GM12878 (cell line): ENCODE results near the gene FAM163A. TPM values are rescaled to one million over a fixed set of nuclear protein-coding genes. Genes with fewer than 3 reads are reported as not detected.

Source experiments
- ATAC-seq: fragments of 200-7000 bp; cut with Tn5 transposase; 3 replicates; pipeline ENCODE4 v1.9.1; 2020; ENCODE audit warnings: mild to moderate bottlenecking, moderate library complexity
- BruUV-seq: library from RNA; stranded (reverse); fragments of 400-500 nt; replicated peaks from 2 replicates; lab custom pipeline; 2021; lab: Mats Ljungman, UMichigan
- CTCF ChIA-PET: fragments of 300-600 bp; sonication (Branson Sonifier 250); formaldehyde crosslinking; extraction: SDS; loops from one replicate; lab custom pipeline; 2021; ENCODE audit warnings: inconsistent platforms; lab: Yijun Ruan, JAX
- POLR2A ChIA-PET: fragments of 350-600 bp; formaldehyde crosslinking; extraction: SDS; loops from one replicate; lab custom pipeline; 2021; ENCODE audit warnings: inconsistent platforms; lab: Charles Lee
- RAD21 ChIA-PET: fragments of 300-600 bp; sonication (Branson Sonifier 250); formaldehyde crosslinking; loops from one replicate; lab custom pipeline; 2023; ENCODE audit warnings: antibody characterized with exemption; ENCODE audit not compliant: unreplicated experiment; lab: Charles Lee
- SMC1A ChIA-PET: fragments of 300-600 bp; sonication (Branson Sonifier 250); formaldehyde crosslinking; loops from one replicate; lab custom pipeline; 2023; ENCODE audit not compliant: unreplicated experiment, uncharacterized antibody; lab: Charles Lee
- DNase-seq: peaks from one replicate; pipeline ENCODE4 v3.0.0-alpha.2; 2011; ENCODE audit warnings: low read depth, low spot score
- FAIRE-seq: peaks from 3 replicates; lab custom pipeline; 2011; peaks lifted over from hg19 to GRCh38; lab: Jason Lieb, UNC
- H2AFZ ChIP-seq: 2 replicates; pipeline ENCODE4 v1.6.0; 2011; ENCODE audit warnings: low read depth, low read length, control low read depth; ENCODE audit not compliant: control insufficient read depth
- H3K27ac ChIP-seq: 2 replicates; pipeline ENCODE4 v1.5.1; 2011; ENCODE audit warnings: control low read depth; ENCODE audit not compliant: control insufficient read depth, insufficient read depth
- H3K27me3 ChIP-seq, 2 experiments: replicated peaks in 1 of 2; 2 replicates each; pipeline versions ENCODE4 v1.6.0 to v1.6.1; 2011; ENCODE audit warnings: low read length in 1 of 2; ENCODE audit not compliant: control insufficient read depth in 2 of 2, insufficient read depth in 2 of 2
- H3K36me3 ChIP-seq, 2 experiments: 2 replicates each; pipeline ENCODE4 v1.5.1; 2011; ENCODE audit warnings: low read length in 1 of 2; ENCODE audit not compliant: control insufficient read depth in 2 of 2, insufficient read depth in 2 of 2
- H3K4me1 ChIP-seq: 2 replicates; pipeline ENCODE4 v1.6.1; 2011; ENCODE audit warnings: mild to moderate bottlenecking, low read length, moderate library complexity, mixed read lengths; ENCODE audit not compliant: control insufficient read depth, insufficient read depth
- H3K4me2 ChIP-seq: 2 replicates; pipeline ENCODE4 v1.6.0; 2011; ENCODE audit warnings: control low read depth; ENCODE audit not compliant: control insufficient read depth, insufficient read depth
- H3K4me3 ChIP-seq: fragments of 200-600 bp; sonication (generic); 2 replicates; pipeline ENCODE4 v1.5.1; 2016
- H3K79me2 ChIP-seq: 2 replicates; pipeline ENCODE4 v1.6.0; 2011; ENCODE audit warnings: low read length; ENCODE audit not compliant: control insufficient read depth, insufficient read depth
- H3K9ac ChIP-seq: 2 replicates; pipeline ENCODE4 v1.8.0; 2011; ENCODE audit warnings: low read length, control low read depth, mixed read lengths; ENCODE audit not compliant: control insufficient read depth, insufficient read depth
- H3K9me3 ChIP-seq: replicated peaks from 3 replicates; pipeline ENCODE4 v1.5.1; 2011; ENCODE audit warnings: mild to moderate bottlenecking, low read length; ENCODE audit not compliant: control insufficient read depth, insufficient read depth
- H4K20me1 ChIP-seq: 2 replicates; pipeline ENCODE4 v1.6.0; 2011; ENCODE audit not compliant: control insufficient read depth, insufficient read depth
- BACH1 ChIP-seq: fragments of 450-650 bp; IDR thresholded peaks from 2 replicates; pipeline ENCODE4 v1.6.1; 2017; ENCODE audit warnings: mild to moderate bottlenecking, borderline replicate concordance
- CHD4 ChIP-seq: fragments of 200-600 bp; sonication (generic); IDR thresholded peaks from 2 replicates; pipeline ENCODE4 v1.6.1; 2016; ENCODE audit warnings: mild to moderate bottlenecking
- EP300 ChIP-seq, 2 experiments: fragments of 150-350 bp in 1 of 2; IDR thresholded peaks; 2 replicates each; pipeline ENCODE4 v1.6.1; 2011 to 2012; ENCODE audit warnings: low read depth in 2 of 2, low read length in 2 of 2, borderline replicate concordance in 1 of 2, improper control_type of control experiment in 1 of 2, inconsistent platforms in 1 of 2; ENCODE audit not compliant: control insufficient read depth in 1 of 2
- FOXM1 ChIP-seq: IDR thresholded peaks from 2 replicates; pipeline ENCODE4 v1.6.1; 2012; ENCODE audit warnings: low read depth, mild to moderate bottlenecking, inconsistent platforms, low read length, moderate library complexity
- MXI1 ChIP-seq: fragments of 150-350 bp; IDR thresholded peaks from 2 replicates; pipeline ENCODE4 v1.6.1; 2011; ENCODE audit warnings: low read depth, mild to moderate bottlenecking, inconsistent platforms, low read length, improper control_type of control experiment
- MYC ChIP-seq: IDR thresholded peaks from 2 replicates; pipeline ENCODE4 v1.6.1; 2011; ENCODE audit warnings: mild to moderate bottlenecking, low read length, moderate library complexity, inconsistent platforms; ENCODE audit not compliant: insufficient read depth, insufficient replicate concordance, insufficient read length, severe bottlenecking
- NRF1 ChIP-seq: conservative IDR thresholded peaks from 2 replicates; pipeline ENCODE4 v1.6.1; 2011; ENCODE audit warnings: mild to moderate bottlenecking, low read depth, low read length, improper control_type of control experiment
- RAD21 ChIP-seq: IDR thresholded peaks from 2 replicates; pipeline ENCODE4 v1.6.1; 2011; ENCODE audit warnings: mild to moderate bottlenecking, low read depth, low read length, moderate library complexity; ENCODE audit not compliant: insufficient read depth
- RB1 ChIP-seq: fragments of 450-650 bp; formaldehyde crosslinking; IDR thresholded peaks from 2 replicates; pipeline ENCODE4 v1.6.1; 2017; ENCODE audit warnings: mild to moderate bottlenecking, borderline replicate concordance
- STAT3 ChIP-seq: IDR thresholded peaks from 2 replicates; pipeline ENCODE4 v1.6.1; 2011; ENCODE audit warnings: low read depth, low read length, improper control_type of control experiment
- TCF3 ChIP-seq: IDR thresholded peaks from 2 replicates; pipeline ENCODE4 v1.6.1; 2012; ENCODE audit warnings: low read depth, mild to moderate bottlenecking, low read length, borderline replicate concordance; ENCODE audit not compliant: insufficient read depth
- ZNF207 ChIP-seq: fragments of 450-650 bp; IDR thresholded peaks from 2 replicates; pipeline ENCODE4 v1.6.1; 2014; ENCODE audit warnings: antibody characterized with exemption, mild to moderate bottlenecking, borderline replicate concordance
- in situ Hi-C: fragments of 300-500 bp; cut with MboI; formaldehyde crosslinking; loops from 9 replicates; pipeline ENCODE4 v1.14.3; 2018; ENCODE audit warnings: mixed read lengths
- intact Hi-C: fragments of 100-400 bp; cut with micrococcal nuclease; formaldehyde crosslinking; loops from one replicate; pipeline ENCODE4 v1.14.2; 2022; ENCODE audit not compliant: unreplicated experiment
- polyA plus RNA-seq, 11 experiments: library from polyadenylated mRNA; depleted of rRNA in 4 of 11; unstranded in 6 of 11; stranded (reverse) in 5 of 11; fragments of >200 nt; fragmentation: Nextera tagmentation in 4 of 11; fragmentation: Illumina TruSeq in 1 of 11; extraction: Ambion mirVana in 4 of 11; extraction: Trizol in 1 of 11; gene quantifications; 1 replicate in 1 of 11; 2 replicates in 10 of 11; pipeline versions ENCODE4 v1.2.1 to v1.2.3, GENCODE V29; 2011 to 2016; ENCODE audit warnings: inconsistent platforms in 2 of 11, missing spikeins in 2 of 11, low read depth in 1 of 11
- total RNA-seq, 4 experiments: library from RNA; depleted of rRNA in 3 of 4; stranded (reverse); fragments of >200 nt in 3 of 4; fragmentation: Illumina TruSeq in 1 of 4; extraction: Trizol in 1 of 4; gene quantifications; 2 replicates each; pipeline versions ENCODE4 v1.2.1 to v1.2.3, GENCODE V29; 2013 to 2021
- TF ChIP-seq, protein P1 (sequence below): fragments of 450-650 bp; IDR thresholded peaks from 2 replicates; pipeline ENCODE4 v1.6.1; 2016; ENCODE audit warnings: mild to moderate bottlenecking
- TF ChIP-seq, protein P2 (sequence below): IDR thresholded peaks from 2 replicates; pipeline ENCODE4 v1.6.1; 2011; ENCODE audit warnings: low read depth, low read length, improper control_type of control experiment, borderline replicate concordance
- TF ChIP-seq, protein P3 (sequence below): IDR thresholded peaks from 2 replicates; pipeline ENCODE4 v1.6.1; 2012; ENCODE audit warnings: mild to moderate bottlenecking, low read depth, low read length

FAM163A gene
- total and polyA plus RNA-seq, 10 of the 15 experiments (the other 5 are each of a cell fraction or from before 2014, with no cell fraction given): not detected

DNA sequence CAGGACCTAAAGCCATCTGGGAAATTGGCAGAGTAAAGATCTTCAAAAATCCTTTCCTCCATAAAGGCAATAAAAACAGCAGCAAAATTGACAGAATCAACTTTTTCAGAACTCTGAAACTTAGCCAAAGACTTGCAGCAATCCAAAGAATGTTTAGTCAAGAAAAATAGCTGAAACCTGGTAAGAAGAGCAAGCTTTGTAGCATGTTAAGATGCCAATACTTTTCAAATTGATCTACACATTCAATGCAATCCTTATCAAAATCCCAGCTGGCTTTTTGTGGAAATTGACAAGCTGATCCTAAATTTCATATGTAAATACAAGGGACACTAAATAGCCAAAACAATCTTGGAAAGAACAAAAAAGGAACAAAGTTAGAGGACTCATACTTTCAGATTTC is 23.8 kb upstream of the FAM163A start:
- FAIRE-seq (no peak), ATAC-seq (no peak)
- no peaks in the 10 kb centered on the region for H3K36me3 ChIP-seq
- in situ Hi-C loops (loop anchor here (5.0 kb wide), 1 partner anchor 88 kb away; no protein-coding TSS in a partner anchor), intact Hi-C loops (no loop called here)
- H3K27me3 ChIP-seq: no peaks in the 10 kb centered on the region
- H3K27ac ChIP-seq: no peak overlapping the region
- BruUV-seq: no TSS peak
- ChIA-PET CTCF (interaction anchor here (2.1 to 2.4 kb wide), 3 partner anchors 13 to 96 kb away, joined by 12 to 17 read pairs (median 12); no protein-coding TSS in a partner anchor), SMC1A (interaction anchor here (1.1 to 2.4 kb wide), 3 partner anchors 10 to 90 kb away, joined by 3 to 7 read pairs (median 5); no protein-coding TSS in a partner anchor)
- H3K79me2 ChIP-seq: no peaks in the 10 kb centered on the region
- H3K9me3 ChIP-seq: no peaks in the 10 kb centered on the region; the same call in none of the 3 replicates
- TF ChIP-seq, protein P1, sequence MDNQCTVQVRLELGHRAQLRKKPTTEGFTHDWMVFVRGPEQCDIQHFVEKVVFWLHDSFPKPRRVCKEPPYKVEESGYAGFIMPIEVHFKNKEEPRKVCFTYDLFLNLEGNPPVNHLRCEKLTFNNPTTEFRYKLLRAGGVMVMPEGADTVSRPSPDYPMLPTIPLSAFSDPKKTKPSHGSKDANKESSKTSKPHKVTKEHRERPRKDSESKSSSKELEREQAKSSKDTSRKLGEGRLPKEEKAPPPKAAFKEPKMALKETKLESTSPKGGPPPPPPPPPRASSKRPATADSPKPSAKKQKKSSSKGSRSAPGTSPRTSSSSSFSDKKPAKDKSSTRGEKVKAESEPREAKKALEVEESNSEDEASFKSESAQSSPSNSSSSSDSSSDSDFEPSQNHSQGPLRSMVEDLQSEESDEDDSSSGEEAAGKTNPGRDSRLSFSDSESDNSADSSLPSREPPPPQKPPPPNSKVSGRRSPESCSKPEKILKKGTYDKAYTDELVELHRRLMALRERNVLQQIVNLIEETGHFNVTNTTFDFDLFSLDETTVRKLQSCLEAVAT: no peak
- TF ChIP-seq, protein P2, sequence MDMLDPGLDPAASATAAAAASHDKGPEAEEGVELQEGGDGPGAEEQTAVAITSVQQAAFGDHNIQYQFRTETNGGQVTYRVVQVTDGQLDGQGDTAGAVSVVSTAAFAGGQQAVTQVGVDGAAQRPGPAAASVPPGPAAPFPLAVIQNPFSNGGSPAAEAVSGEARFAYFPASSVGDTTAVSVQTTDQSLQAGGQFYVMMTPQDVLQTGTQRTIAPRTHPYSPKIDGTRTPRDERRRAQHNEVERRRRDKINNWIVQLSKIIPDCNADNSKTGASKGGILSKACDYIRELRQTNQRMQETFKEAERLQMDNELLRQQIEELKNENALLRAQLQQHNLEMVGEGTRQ: no peak
- TF ChIP-seq MYC (no peak), STAT3 (no peak), RAD21 (no peak), BACH1 (no peak), NRF1 (no peak), TCF3 (no peak), FOXM1 (no peak), MXI1 (no peak), ZNF207 (no peak), EP300 (IDR thresholded peaks at IDR 0.05; ENCODE audit: borderline replicate concordance in 1 of 2, control insufficient read depth in 1 of 2, low read depth in 2 of 2, low read length in 2 of 2) (no peak), RB1 (no peak), CHD4 (no peak)
- TF ChIP-seq, protein P3, sequence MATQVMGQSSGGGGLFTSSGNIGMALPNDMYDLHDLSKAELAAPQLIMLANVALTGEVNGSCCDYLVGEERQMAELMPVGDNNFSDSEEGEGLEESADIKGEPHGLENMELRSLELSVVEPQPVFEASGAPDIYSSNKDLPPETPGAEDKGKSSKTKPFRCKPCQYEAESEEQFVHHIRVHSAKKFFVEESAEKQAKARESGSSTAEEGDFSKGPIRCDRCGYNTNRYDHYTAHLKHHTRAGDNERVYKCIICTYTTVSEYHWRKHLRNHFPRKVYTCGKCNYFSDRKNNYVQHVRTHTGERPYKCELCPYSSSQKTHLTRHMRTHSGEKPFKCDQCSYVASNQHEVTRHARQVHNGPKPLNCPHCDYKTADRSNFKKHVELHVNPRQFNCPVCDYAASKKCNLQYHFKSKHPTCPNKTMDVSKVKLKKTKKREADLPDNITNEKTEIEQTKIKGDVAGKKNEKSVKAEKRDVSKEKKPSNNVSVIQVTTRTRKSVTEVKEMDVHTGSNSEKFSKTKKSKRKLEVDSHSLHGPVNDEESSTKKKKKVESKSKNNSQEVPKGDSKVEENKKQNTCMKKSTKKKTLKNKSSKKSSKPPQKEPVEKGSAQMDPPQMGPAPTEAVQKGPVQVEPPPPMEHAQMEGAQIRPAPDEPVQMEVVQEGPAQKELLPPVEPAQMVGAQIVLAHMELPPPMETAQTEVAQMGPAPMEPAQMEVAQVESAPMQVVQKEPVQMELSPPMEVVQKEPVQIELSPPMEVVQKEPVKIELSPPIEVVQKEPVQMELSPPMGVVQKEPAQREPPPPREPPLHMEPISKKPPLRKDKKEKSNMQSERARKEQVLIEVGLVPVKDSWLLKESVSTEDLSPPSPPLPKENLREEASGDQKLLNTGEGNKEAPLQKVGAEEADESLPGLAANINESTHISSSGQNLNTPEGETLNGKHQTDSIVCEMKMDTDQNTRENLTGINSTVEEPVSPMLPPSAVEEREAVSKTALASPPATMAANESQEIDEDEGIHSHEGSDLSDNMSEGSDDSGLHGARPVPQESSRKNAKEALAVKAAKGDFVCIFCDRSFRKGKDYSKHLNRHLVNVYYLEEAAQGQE: no peak
- TF ChIP-seq, all 136 proteins: peak for 0
- Histone ChIP-seq H3K4me2 (no peak overlapping the region), H4K20me1 (no peaks in the 10 kb centered on the region), H2AFZ (no peak overlapping the region), H3K4me1 (no peaks in the 10 kb centered on the region), H3K4me3 (no peak overlapping the region), H3K9ac (no peak overlapping the region)
- POLR2A ChIA-PET: no interaction called here
- RAD21 ChIA-PET: interaction anchor here (1.4 kb wide), 1 partner anchor 95 kb away, joined by 4 read pairs; no protein-coding TSS in a partner anchor
- DNase-seq: no peak
